Stimulated activated CD8-positive, alpha-beta memory T cell treated with anti-CD3 and anti-CD28 coated beads, Interleukin-4, amount 100 ng/mL, for 4 hours (primary cell): ENCODE data around the gene LENG1.

Source experiments
- DNase-seq, 2 donors: peaks; one replicate each; pipeline ENCODE4 v3.0.0-alpha.2; 2020; ENCODE audit warnings: low read depth in 2 of 2, low spot score in 1 of 2

The LENG1 gene

GRCh38 chr19:54114340-54115108, 45.0 kb downstream of the LENG1 start:
- DNase-seq = no peak

- no peak for DNase-seq
Observed at GRCh38 chr19:54109651-54110050, 49.9 kb downstream of the LENG1 start.

- no peak for DNase-seq
Observed at GRCh38 chr19:54108496-54108895, 51.0 kb downstream of the LENG1 start.

- no peak for DNase-seq
Observed at GRCh38 chr19:54107876-54108490, 51.5 kb downstream of the LENG1 start.

- DNase-seq = no peak
Observed at GRCh38 chr19:54106716-54107115, 52.8 kb downstream of the LENG1 start.

GRCh38 chr19:54105796-54106195, 53.7 kb downstream of the LENG1 start:
- no peak for DNase-seq
